Measurements from ENCODE around the gene SLC25A45. TPM values are rescaled to one million over a fixed set of nuclear protein-coding genes. Genes with fewer than 3 reads are reported as not detected.

Gene SLC25A45
- total RNA-seq, 1 experiment from 2014 or later: 1.1 TPM

DNA sequence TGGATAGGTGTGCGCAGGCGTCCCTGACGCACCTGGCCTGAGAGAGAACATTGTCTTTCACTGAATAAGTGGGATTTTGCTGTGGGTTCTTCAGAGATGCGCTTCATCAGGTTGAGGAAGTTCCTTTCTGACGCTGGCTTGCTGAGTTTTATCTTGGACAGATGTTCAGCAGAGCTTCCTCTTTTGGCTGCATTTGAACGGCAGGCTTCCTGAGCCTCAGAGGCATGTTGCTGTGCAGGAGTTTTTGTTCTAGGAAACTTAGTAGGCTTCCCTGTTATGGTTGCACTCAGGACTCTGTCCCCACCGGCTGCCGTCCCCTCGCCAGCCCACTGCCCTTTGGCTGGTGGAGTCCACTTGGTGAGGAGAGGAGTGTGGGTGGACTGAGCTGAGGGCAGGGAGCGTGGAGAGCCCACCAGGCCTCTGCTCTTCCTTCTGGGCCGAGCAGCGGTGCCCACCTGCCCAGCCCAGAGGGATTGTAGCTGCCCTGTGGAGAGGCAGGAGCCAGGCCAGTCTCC lies 21.2 kb upstream of the SLC25A45 start:
- Mint-ChIP-seq H3K27me3 (ENCODE audit: low read depth) (no peaks in the 10 kb centered on the region), H3K36me3 (ENCODE audit: insufficient read depth in 1 of 3, low read depth in 3 of 3) (peaks cover 1 to 41% (median 24%) of the 10 kb centered on the region in 3 experiments; a peak in 6 of 7 replicates), H3K4me3 (no peak overlapping the region), H3K4me1 (peaks cover 0 to 13% of the 10 kb centered on the region in 2 experiments; a peak in 3 of 4 replicates), H3K9me3 (no peaks in the 10 kb centered on the region), H3K27ac (no peak overlapping the region)
- H3K79me1 ChIP-seq (ENCODE audit: insufficient read depth, low read depth, low read length, poor library complexity, severe bottlenecking): no peaks in the 10 kb centered on the region
- no peak overlapping the region for H3K9ac ChIP-seq (ENCODE audit: extremely low read depth, insufficient read length, low read length)
- H3T11ph ChIP-seq (ENCODE audit: low read length): no peak overlapping the region
- no peak for TF ChIP-seq CTCF (conservative IDR thresholded peaks at IDR 0.05)
- no peak overlapping the region for H2AK5ac ChIP-seq (ENCODE audit: insufficient read length, low read length)
- no peak overlapping the region for H3K4me2 ChIP-seq (ENCODE audit: insufficient read depth, insufficient read length, low read length)
- no peak overlapping the region for H3K18ac ChIP-seq (ENCODE audit: insufficient read length, low read depth, low read length)
- no peak overlapping the region for H2BK12ac ChIP-seq (ENCODE audit: insufficient read length, low read depth, low read length)
- H3K23me2 ChIP-seq (ENCODE audit: insufficient read length, low read depth, low read length, poor library complexity, severe bottlenecking): no peaks in the 10 kb centered on the region
- H2AFZ ChIP-seq (ENCODE audit: low read length): no peak overlapping the region
- no peak overlapping the region for H2BK15ac ChIP-seq (ENCODE audit: low read depth, low read length)
- no peaks in the 10 kb centered on the region for H3K4me1 ChIP-seq (ENCODE audit: insufficient read depth, low read length)
- no peak overlapping the region for H3K14ac ChIP-seq (ENCODE audit: insufficient read depth, low read length)
- H4K20me1 ChIP-seq (ENCODE audit: control insufficient read depth, insufficient read depth, insufficient read length): no peaks in the 10 kb centered on the region
- H3K23ac ChIP-seq (ENCODE audit: insufficient read length, low read depth, low read length): no peak overlapping the region
- no peak overlapping the region for H3K56ac ChIP-seq (ENCODE audit: insufficient read length, low read depth, low read length)
- no peak overlapping the region for H4K5ac ChIP-seq (ENCODE audit: insufficient read length, low read depth, low read length)
- no peak overlapping the region for H3K27ac ChIP-seq (ENCODE audit: insufficient read length, low read depth, low read length)
- no peak overlapping the region for H2BK20ac ChIP-seq (ENCODE audit: low read depth, low read length, poor library complexity, severe bottlenecking)
- H3K79me2 ChIP-seq (ENCODE audit: insufficient read depth, low read length): no peaks in the 10 kb centered on the region
- H4K8ac ChIP-seq (replicated peaks; ENCODE audit: insufficient read length, low read depth, low read length): no peak overlapping the region
- no peaks in the 10 kb centered on the region for H3K9me3 ChIP-seq (ENCODE audit: control insufficient read depth, low read depth, low read length)
- no peak overlapping the region for H2BK5ac ChIP-seq (ENCODE audit: insufficient read length, low read length)
- H4K91ac ChIP-seq (ENCODE audit: insufficient read length, low read depth, low read length): no peak overlapping the region
- DNase-seq: no peak
- WGBS (ENCODE audit: extremely low coverage, insufficient read length, low lambda C conversion rate): no CpG with 5 or more reads among the region's 12 CpGs
- no peak overlapping the region for H2BK120ac ChIP-seq (ENCODE audit: low read depth, low read length, poor library complexity, severe bottlenecking)
- H3K27me3 ChIP-seq (ENCODE audit: insufficient read depth, low read length): no peaks in the 10 kb centered on the region
- H3K4ac ChIP-seq (ENCODE audit: low read depth, low read length): no peak overlapping the region

Measured in H9 (cell line).